Dermis lymphatic vessel endothelial cell (primary cell): ENCODE measurements around the gene TP53I13. TPM values are rescaled to one million over a fixed set of nuclear protein-coding genes. Genes with fewer than 3 reads are reported as not detected.

Experiments used
- total RNA-seq: library from RNA; depleted of rRNA; stranded (reverse); fragments of >200 nt; gene quantifications from 2 replicates; pipeline ENCODE4 v1.2.1, GENCODE V29; 2014

Gene TP53I13
- total RNA-seq: 18.7 and 19.2 TPM in 2 replicates

DNA sequence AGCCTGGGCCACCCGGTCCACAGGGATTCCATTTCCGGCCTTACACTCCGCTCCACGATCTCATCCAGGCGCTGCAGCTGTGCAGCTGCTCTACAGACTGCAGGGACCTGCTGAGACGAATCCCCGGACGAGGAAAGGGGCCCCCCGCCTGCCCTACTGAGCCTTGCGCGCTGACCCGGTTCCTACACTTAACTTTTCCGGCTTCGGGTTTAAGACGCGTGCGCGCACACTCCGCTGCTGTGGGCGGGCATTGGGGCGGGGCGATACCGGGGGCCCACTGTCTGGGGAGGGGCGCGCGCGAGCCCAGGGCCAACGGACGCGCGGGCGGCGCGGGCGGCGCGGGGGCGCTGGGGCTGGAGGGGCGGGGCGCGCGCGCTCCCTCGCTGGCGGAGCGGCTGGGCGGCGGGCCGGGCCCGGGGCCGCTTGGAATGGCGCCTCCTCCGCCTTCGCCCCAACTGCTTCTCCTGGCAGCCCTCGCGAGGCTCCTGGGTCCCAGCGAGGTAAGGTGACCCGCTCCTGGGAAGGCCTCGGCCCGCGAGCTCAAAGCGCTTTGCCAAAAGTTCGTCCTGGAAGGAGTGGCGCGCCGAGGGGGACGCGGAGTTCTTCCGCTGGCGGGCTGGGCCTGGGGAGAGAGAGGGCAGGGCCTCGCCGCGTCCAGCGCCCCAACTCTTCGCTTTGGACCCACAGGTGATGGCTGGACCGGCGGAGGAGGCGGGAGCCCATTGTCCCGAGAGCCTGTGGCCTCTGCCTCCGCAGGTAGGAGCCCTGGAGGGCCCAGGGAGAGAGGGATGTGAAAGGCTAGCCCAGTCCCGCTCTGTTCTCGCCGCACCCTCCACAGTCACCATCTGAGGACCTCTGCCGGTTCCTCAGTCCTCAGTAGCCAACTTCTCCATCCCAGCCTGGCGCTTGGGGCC, at the start of gene TP53I13:
TSS of gene TP53I13 (plus strand) at position 371 of the 914 bp plus-strand sequence. CDS start at position 429, 58 bp downstream.

GRCh38 chr17:29566473-29567303, 1.8 kb upstream of the TP53I13 start, which contains the start of gene ABHD15:
Gene ABHD15 (minus strand): TSS chr17:29567037. CDS start chr17:29566966, 71 bp downstream.

GRCh38 chr17:29589524-29590410, 21.3 kb downstream of the TP53I13 start, which contains the start of gene GIT1:
Gene GIT1 (minus strand): TSS chr17:29589648. CDS start chr17:29589378, 270 bp downstream.

DNA sequence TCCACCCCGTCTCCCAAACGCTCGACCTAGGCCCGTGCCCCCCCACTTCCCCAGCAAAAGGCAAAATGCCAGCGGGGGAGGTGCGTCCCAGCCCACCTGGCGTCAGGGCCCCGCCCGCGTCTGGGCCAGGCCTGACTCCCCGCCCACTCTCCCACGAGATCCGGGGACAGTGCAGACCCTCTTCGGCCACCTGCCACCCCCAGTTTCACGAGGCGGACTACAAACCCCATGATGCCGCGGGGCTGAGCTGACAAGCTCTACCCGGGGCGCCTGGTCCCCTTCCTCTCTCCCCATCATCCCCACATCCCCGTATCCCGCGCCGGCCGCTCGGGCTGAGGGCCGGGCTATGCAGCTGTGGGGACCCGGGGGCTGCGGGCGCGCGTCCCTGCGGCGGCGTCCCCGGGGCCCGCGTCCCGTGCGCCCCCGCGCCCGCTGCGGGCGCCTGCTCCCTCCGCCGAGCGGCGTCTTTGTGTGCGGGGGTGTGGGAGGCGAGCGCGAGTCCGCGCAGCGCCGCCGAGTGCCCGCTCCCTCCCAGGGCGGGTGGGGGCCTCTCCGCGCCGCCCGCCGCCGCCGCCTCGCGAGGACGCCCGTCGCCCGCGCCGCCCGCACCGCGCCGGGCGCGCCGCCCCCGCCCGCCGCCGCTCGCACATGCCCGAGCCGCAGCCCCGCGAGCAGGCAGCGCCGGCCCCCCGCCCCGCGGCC, 24.5 kb downstream of the TP53I13 start, which contains the start of gene ANKRD13B:
TSS of gene ANKRD13B (plus strand) at position 283 of the 702 bp plus-strand sequence. CDS start 490 bp downstream, outside the sequence.

Other genes with a start within 250 kb of the TP53I13 start
- 48.1 and 58.1 TPM in 2 replicates for gene TAOK1, start 178.3 kb upstream of the TP53I13 start, total RNA-seq
- gene ABHD15, start 1.7 kb upstream of the TP53I13 start, total RNA-seq: 5.0 and 5.2 TPM in 2 replicates
- gene GIT1, start 20.9 kb downstream of the TP53I13 start, total RNA-seq: 30.1 and 34.1 TPM in 2 replicates
- 2.1 and 4.8 TPM in 2 replicates for gene ANKRD13B, start 24.4 kb downstream of the TP53I13 start, total RNA-seq
- gene CORO6, start 54.2 kb downstream of the TP53I13 start, total RNA-seq: 0.86 and 3.5 TPM in 2 replicates